BE2C (cell line): ENCODE results near the gene HSD17B7.
"Not testable (repeated sequence)": the region's sequence is repeated elsewhere in the genome, so short reads cannot be mapped to it uniquely, and the experiment has no call there.

Experiments used
- DNase-seq: peaks from one replicate; pipeline ENCODE4 v3.0.0-alpha.2; 2020
- H3K27me3 ChIP-seq: fragments of 250-450 bp; sonication (Bioruptor Pico); 2 replicates; pipeline ENCODE4 v1.5.1; 2020; ENCODE audit warnings: mild to moderate bottlenecking
- H3K36me3 ChIP-seq: fragments of 250-450 bp; sonication (Bioruptor Pico); 2 replicates; pipeline ENCODE4 v1.5.1; 2020; ENCODE audit warnings: mild to moderate bottlenecking
- H3K4me1 ChIP-seq: fragments of 250-450 bp; sonication (Bioruptor Pico); 2 replicates; pipeline ENCODE4 v1.5.1; 2020
- H3K4me3 ChIP-seq: 2 replicates; pipeline ENCODE4 v1.5.1; 2011; ENCODE audit warnings: low read depth, low read length
- H3K9me3 ChIP-seq: fragments of 250-450 bp; sonication (Bioruptor Pico); 2 replicates; pipeline ENCODE4 v1.5.1; 2020
- TF ChIP-seq, protein P1 (sequence below): IDR thresholded peaks from 2 replicates; pipeline ENCODE4 v1.5.1; 2012; ENCODE audit warnings: mild to moderate bottlenecking, low read depth, low read length

Gene HSD17B7

DNA sequence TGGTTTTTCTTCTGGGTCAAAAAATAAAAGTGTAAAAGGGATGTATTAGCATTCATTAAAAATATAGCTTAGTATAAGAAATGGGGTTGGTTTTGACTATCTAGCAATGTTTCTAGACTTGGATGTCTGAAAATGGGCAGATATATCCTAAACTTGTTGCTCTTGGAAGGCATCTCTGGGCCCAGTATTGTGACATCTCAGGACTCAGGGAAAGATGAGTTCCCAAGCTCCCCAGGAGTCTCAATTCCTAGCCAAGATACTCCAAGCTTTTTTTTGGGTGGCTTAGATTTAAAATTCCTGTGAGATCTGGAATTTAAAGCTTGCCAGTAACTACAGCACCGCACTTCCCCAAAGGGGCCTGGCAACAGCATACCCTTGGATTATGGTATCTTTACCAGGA, 11.5 kb upstream of the HSD17B7 start:
- no peak overlapping the region for H3K4me3 ChIP-seq
- peaks cover 48% of the 10 kb centered on the region for H3K36me3 ChIP-seq
- DNase-seq = no peak
- TF ChIP-seq, protein P1, sequence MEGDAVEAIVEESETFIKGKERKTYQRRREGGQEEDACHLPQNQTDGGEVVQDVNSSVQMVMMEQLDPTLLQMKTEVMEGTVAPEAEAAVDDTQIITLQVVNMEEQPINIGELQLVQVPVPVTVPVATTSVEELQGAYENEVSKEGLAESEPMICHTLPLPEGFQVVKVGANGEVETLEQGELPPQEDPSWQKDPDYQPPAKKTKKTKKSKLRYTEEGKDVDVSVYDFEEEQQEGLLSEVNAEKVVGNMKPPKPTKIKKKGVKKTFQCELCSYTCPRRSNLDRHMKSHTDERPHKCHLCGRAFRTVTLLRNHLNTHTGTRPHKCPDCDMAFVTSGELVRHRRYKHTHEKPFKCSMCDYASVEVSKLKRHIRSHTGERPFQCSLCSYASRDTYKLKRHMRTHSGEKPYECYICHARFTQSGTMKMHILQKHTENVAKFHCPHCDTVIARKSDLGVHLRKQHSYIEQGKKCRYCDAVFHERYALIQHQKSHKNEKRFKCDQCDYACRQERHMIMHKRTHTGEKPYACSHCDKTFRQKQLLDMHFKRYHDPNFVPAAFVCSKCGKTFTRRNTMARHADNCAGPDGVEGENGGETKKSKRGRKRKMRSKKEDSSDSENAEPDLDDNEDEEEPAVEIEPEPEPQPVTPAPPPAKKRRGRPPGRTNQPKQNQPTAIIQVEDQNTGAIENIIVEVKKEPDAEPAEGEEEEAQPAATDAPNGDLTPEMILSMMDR = no peak
- H3K4me1 ChIP-seq = no peaks in the 10 kb centered on the region
- no peaks in the 10 kb centered on the region for H3K27me3 ChIP-seq
- no peaks in the 10 kb centered on the region for H3K9me3 ChIP-seq

GRCh38 chr1:162782671-162783070, 7.8 kb upstream of the HSD17B7 start:
- no peaks in the 10 kb centered on the region for H3K4me1 ChIP-seq
- H3K27me3 ChIP-seq = no peaks in the 10 kb centered on the region
- TF ChIP-seq, protein P1 = no peak
- no peak overlapping the region for H3K4me3 ChIP-seq
- H3K9me3 ChIP-seq = no peaks in the 10 kb centered on the region
- no peak for DNase-seq
- H3K36me3 ChIP-seq = peaks cover 31% of the 10 kb centered on the region

- H3K36me3 ChIP-seq, DNase-seq, H3K9me3 ChIP-seq, H3K4me1 ChIP-seq, H3K4me3 ChIP-seq, H3K27me3 ChIP-seq: not testable (repeated sequence)
Observed at GRCh38 chr1:162784926-162785325, 5.6 kb upstream of the HSD17B7 start.

DNA sequence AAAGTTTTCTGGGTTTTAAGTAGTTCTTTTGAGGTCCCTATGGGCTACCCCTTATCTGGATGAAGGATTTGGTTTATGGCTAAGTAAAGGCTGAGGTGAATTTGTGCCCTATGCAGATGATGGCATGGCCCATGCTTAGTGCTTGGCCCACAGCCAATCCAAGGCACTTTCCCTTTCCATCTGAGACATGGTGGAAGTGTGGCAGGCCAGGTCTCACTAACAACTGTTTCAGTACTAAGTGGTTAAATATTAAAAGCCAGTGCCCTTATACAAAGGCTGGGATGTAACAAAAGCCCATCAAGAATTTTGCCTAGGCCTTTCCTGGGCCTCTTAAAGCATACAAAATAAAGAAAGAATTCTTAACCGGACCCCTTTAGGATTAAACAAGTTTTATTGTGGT, 1.7 kb upstream of the HSD17B7 start:
- DNase-seq = peak; percentile 58
- H3K4me1 ChIP-seq, H3K27me3 ChIP-seq, H3K36me3 ChIP-seq, H3K9me3 ChIP-seq, H3K4me3 ChIP-seq: not testable (repeated sequence)

GRCh38 chr1:162790985-162791357, 469 bp downstream of the HSD17B7 start:
- H3K27me3 ChIP-seq, H3K4me1 ChIP-seq, DNase-seq, H3K36me3 ChIP-seq, H3K9me3 ChIP-seq: not testable (repeated sequence)
- H3K4me3 ChIP-seq = peak overlapping the region; percentile 61

DNA sequence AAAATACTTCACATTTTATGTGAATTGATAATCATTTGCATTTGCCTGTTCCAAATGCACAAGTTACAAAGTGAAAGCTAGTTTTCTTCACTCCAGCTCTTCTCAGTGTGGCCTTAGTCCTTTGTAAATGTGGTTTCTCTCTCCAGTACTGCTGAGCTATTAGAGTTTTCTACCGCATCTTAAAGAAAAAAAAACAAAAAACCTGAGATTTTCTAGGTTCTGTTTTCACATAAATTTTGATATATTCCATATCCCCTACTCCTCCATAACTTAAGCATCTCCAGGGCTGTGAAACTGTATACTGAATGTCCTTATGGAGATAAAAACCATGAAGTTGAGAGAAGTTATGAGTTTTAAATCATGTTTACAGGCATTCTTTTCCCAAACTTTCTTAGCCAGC, 3.8 kb downstream of the HSD17B7 start:
- not testable (repeated sequence) for DNase-seq, H3K36me3 ChIP-seq, H3K4me1 ChIP-seq, H3K4me3 ChIP-seq, H3K9me3 ChIP-seq, H3K27me3 ChIP-seq

- H3K36me3 ChIP-seq, H3K9me3 ChIP-seq, H3K4me3 ChIP-seq, H3K4me1 ChIP-seq, H3K27me3 ChIP-seq, DNase-seq: not testable (repeated sequence)
Observed at GRCh38 chr1:162796617-162797279, 6.2 kb downstream of the HSD17B7 start.

- peak; percentile 83 for DNase-seq
- TF ChIP-seq, protein P1 = peak; percentile 78
- not testable (repeated sequence) for H3K36me3 ChIP-seq, H3K27me3 ChIP-seq, H3K4me3 ChIP-seq, H3K4me1 ChIP-seq, H3K9me3 ChIP-seq
Observed at GRCh38 chr1:162799995-162800830, 9.7 kb downstream of the HSD17B7 start.

DNA sequence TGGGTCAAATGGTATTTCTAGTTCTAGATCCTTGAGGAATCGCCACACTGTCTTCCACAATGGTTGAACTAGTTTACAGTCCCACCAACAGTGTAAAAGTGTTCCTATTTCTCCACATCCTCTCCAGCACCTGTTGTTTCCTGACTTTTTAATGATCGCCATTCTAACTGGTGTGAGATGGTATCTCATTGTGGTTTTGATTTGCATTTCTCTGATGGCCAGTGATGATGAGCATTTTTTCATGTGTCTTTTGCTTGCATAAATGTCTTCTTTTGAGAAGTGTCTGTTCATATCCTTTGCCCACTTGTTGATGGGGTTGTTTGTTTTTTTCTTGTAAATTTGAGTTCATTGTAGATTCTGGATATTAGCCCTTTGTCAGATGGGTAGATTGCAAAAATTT, 17.0 kb downstream of the HSD17B7 start:
- DNase-seq, H3K9me3 ChIP-seq: not testable (repeated sequence)

DNA sequence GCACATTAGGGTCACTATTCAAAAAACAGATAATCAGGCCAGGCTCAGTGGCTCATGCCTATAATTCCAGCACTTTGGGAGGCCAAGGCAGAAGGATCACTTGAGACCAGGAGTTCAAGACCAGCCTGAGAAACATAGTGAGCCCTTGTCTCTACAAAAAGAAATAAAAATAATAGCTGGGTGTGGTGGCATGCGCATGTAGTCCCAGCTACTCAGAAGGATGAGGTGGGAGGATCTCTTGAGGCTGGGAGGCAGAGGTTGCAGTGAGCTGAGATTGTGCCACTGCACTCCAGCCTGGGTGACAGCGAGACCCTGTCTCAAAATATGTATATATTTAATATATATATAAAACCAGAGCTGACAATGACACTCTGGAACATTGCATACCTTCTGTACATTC, 21.9 kb downstream of the HSD17B7 start:
- not testable (repeated sequence) for H3K4me3 ChIP-seq, DNase-seq, H3K4me1 ChIP-seq, H3K9me3 ChIP-seq, H3K36me3 ChIP-seq, H3K27me3 ChIP-seq

More for the DNA sequence above, 17.0 kb downstream of the HSD17B7 start:
- not testable (repeated sequence) for H3K36me3 ChIP-seq, H3K4me3 ChIP-seq, H3K4me1 ChIP-seq, H3K27me3 ChIP-seq

- H3K4me1 ChIP-seq, DNase-seq, H3K36me3 ChIP-seq, H3K4me3 ChIP-seq, H3K27me3 ChIP-seq, H3K9me3 ChIP-seq: not testable (repeated sequence)
Observed at GRCh38 chr1:162818136-162818535, 27.6 kb downstream of the HSD17B7 start.

GRCh38 chr1:162818666-162819065, 28.2 kb downstream of the HSD17B7 start:
- not testable (repeated sequence) for H3K36me3 ChIP-seq, DNase-seq, H3K9me3 ChIP-seq, H3K27me3 ChIP-seq, H3K4me3 ChIP-seq
- peaks cover 12% of the 10 kb centered on the region for H3K4me1 ChIP-seq
